ENCODE data around the gene EPG5.

DNA sequence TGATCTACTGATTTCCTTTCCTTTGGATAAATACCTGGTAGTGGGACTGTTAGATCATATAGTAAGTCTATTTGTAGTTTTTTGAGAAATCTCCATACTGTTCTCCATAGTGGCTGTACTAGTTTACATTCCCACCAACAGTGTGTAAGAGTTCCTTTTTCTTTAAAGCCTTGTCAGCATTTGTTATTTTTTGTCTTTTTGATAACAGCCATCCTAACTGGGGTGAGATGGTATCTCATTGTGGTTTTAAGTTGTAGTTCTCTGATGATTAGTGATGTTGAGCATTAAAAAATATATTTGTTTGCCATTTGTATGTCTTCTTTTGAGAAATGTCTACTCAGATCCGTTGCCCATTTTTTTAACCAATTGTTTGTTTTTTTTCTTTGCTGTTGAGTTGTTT lies 33.9 kb upstream of the EPG5 start:
- TF ChIP-seq REST (IDR thresholded peaks at IDR 0.05; ENCODE audit: low read depth) (no peak), YY1 (IDR thresholded peaks at IDR 0.05; ENCODE audit: low read depth) (no peak)
